IMR-90 (cell line): Measurements from ENCODE around the gene COL11A2. TPM values are rescaled to one million over a fixed set of nuclear protein-coding genes. Genes with fewer than 3 reads are reported as not detected.

Experiments
- ATAC-seq: fragments of 200-7000 bp; cut with Tn5 transposase; 2 replicates; pipeline ENCODE4 v1.9.1; 2020; ENCODE audit warnings: low read depth, mild to moderate bottlenecking, moderate library complexity
- BruUV-seq: library from RNA; stranded (reverse); fragments of 400-500 nt; replicated peaks from 2 replicates; lab custom pipeline; 2021; lab: Mats Ljungman, UMichigan
- CTCF ChIA-PET: fragments of 300-600 bp; formaldehyde crosslinking; extraction: SDS; loops from one replicate; lab custom pipeline; 2021; ENCODE audit warnings: antibody characterized with exemption; lab: Yijun Ruan, JAX
- POLR2A ChIA-PET: fragments of 300-600 bp; sonication (Branson Sonifier 250); formaldehyde crosslinking; loops from one replicate; lab custom pipeline; 2022; ENCODE audit warnings: antibody characterized with exemption; ENCODE audit not compliant: unreplicated experiment; lab: Charles Lee
- DNase-seq: peaks from one replicate; pipeline ENCODE4 v3.0.0; 2013
- H2AFZ ChIP-seq: replicated peaks from 2 replicates; pipeline ENCODE3; 2013; ENCODE audit warnings: low read length, mild to moderate bottlenecking; ENCODE audit not compliant: poor library complexity
- H2AK5ac ChIP-seq: 2 replicates; pipeline ENCODE4 v1.6.1; 2013; ENCODE audit warnings: low read depth, low read length, inconsistent platforms
- H2AK9ac ChIP-seq: replicated peaks from 2 replicates; pipeline ENCODE3; 2013; ENCODE audit warnings: mild to moderate bottlenecking, low read depth, low read length, moderate library complexity; ENCODE audit not compliant: poor library complexity
- H2BK120ac ChIP-seq: 2 replicates; pipeline ENCODE4 v1.6.1; 2013; ENCODE audit warnings: low read depth, low read length, inconsistent platforms
- H2BK15ac ChIP-seq: 3 replicates; pipeline ENCODE4 v1.6.1; 2013; ENCODE audit warnings: low read depth, low read length, inconsistent platforms
- H2BK20ac ChIP-seq: 2 replicates; pipeline ENCODE4 v1.6.1; 2013; ENCODE audit warnings: low read depth, mild to moderate bottlenecking, inconsistent platforms, low read length, moderate library complexity
- H2BK5ac ChIP-seq: 2 replicates; pipeline ENCODE4 v1.6.1; 2013; ENCODE audit warnings: mild to moderate bottlenecking, low read depth, low read length, inconsistent platforms; ENCODE audit not compliant: poor library complexity, severe bottlenecking
- H3K14ac ChIP-seq: replicated peaks from 2 replicates; pipeline ENCODE4 v1.6.1; 2013; ENCODE audit warnings: low read depth, low read length, inconsistent platforms
- H3K18ac ChIP-seq: 2 replicates; pipeline ENCODE4 v1.6.1; 2013; ENCODE audit warnings: low read depth, low read length, control low read depth
- H3K23ac ChIP-seq: 2 replicates; pipeline ENCODE4 v1.6.1; 2013; ENCODE audit warnings: low read depth, low read length, inconsistent platforms
- H3K27ac ChIP-seq: 2 replicates; pipeline ENCODE4 v1.5.1; 2013; ENCODE audit warnings: mild to moderate bottlenecking, control low read depth, low read length; ENCODE audit not compliant: insufficient read depth
- H3K27me3 ChIP-seq: 2 replicates; pipeline ENCODE4 v1.6.1; 2013; ENCODE audit warnings: low read length; ENCODE audit not compliant: control insufficient read depth, insufficient read depth
- H3K36me3 ChIP-seq: 2 replicates; pipeline ENCODE4 v1.6.1; 2013; ENCODE audit warnings: low read length, mixed read lengths; ENCODE audit not compliant: control insufficient read depth, insufficient read depth
- H3K4ac ChIP-seq: 2 replicates; pipeline ENCODE4 v1.6.1; 2013; ENCODE audit warnings: low read depth, low read length, inconsistent platforms
- H3K4me1 ChIP-seq: 2 replicates; pipeline ENCODE4 v1.6.1; 2013; ENCODE audit warnings: low read length, mixed read lengths; ENCODE audit not compliant: control insufficient read depth, insufficient read depth
- H3K4me2 ChIP-seq: 2 replicates; pipeline ENCODE4 v1.6.1; 2013; ENCODE audit warnings: low read depth, mild to moderate bottlenecking, control low read depth, low read length, moderate library complexity
- H3K4me3 ChIP-seq: 2 replicates; pipeline ENCODE4 v1.5.1; 2013; ENCODE audit warnings: low read depth, mild to moderate bottlenecking, control low read depth, low read length, moderate library complexity; ENCODE audit not compliant: insufficient read depth
- H3K56ac ChIP-seq: 2 replicates; pipeline ENCODE4 v1.6.1; 2013; ENCODE audit warnings: low read length, inconsistent platforms; ENCODE audit not compliant: insufficient read depth; ENCODE audit errors: extremely low read depth
- H3K79me1 ChIP-seq, 2 experiments: 2 replicates each; pipeline ENCODE4 v1.6.1; 2013; ENCODE audit warnings: low read length in 2 of 2, inconsistent platforms in 1 of 2, low read depth in 1 of 2
- H3K9ac ChIP-seq: 2 replicates; pipeline ENCODE4 v1.6.1; 2013; ENCODE audit warnings: low read depth, low read length, control low read depth
- H3K9me1 ChIP-seq: 2 replicates; pipeline ENCODE4 v1.6.1; 2013; ENCODE audit warnings: low read length, inconsistent platforms; ENCODE audit not compliant: insufficient read depth
- H3K9me3 ChIP-seq: 2 replicates; pipeline ENCODE4 v1.6.1; 2013; ENCODE audit warnings: low read length; ENCODE audit not compliant: control insufficient read depth, insufficient read depth
- H4K20me1 ChIP-seq: 2 replicates; pipeline ENCODE4 v1.6.1; 2013; ENCODE audit warnings: low read length, inconsistent platforms; ENCODE audit not compliant: insufficient read depth
- H4K5ac ChIP-seq: 2 replicates; pipeline ENCODE4 v1.6.1; 2013; ENCODE audit warnings: mild to moderate bottlenecking, low read depth, low read length, control low read depth
- H4K8ac ChIP-seq, 2 experiments: 2 replicates each; pipeline ENCODE4 v1.6.1; 2013; ENCODE audit warnings: low read depth in 2 of 2, low read length in 2 of 2, control low read depth in 1 of 2, inconsistent platforms in 1 of 2
- H4K91ac ChIP-seq: 2 replicates; pipeline ENCODE4 v1.6.1; 2013; ENCODE audit warnings: low read depth, low read length, inconsistent platforms; ENCODE audit not compliant: insufficient read depth
- MAFK ChIP-seq: IDR thresholded peaks from 2 replicates; pipeline ENCODE4 v1.6.1; 2012; ENCODE audit warnings: low read depth, low read length, improper control_type of control experiment
- MAZ ChIP-seq: IDR thresholded peaks from 2 replicates; pipeline ENCODE4 v1.6.1; 2012; ENCODE audit warnings: low read depth, mild to moderate bottlenecking, low read length, improper control_type of control experiment, moderate library complexity, borderline replicate concordance
- MXI1 ChIP-seq: IDR thresholded peaks from 2 replicates; pipeline ENCODE4 v1.6.1; 2012; ENCODE audit warnings: low read depth, mild to moderate bottlenecking, low read length, moderate library complexity, borderline replicate concordance
- POLR2A ChIP-seq: IDR thresholded peaks from 2 replicates; pipeline ENCODE4 v1.6.1; 2012; ENCODE audit warnings: mild to moderate bottlenecking, low read depth, low read length
- WGBS, 2 experiments: methylation state at CpG; one replicate each; pipeline versions ENCODE4 v1.1.5 to v1.1.7; 2013; ENCODE audit warnings: missing lambda C conversion rate in 2 of 2; ENCODE audit not compliant: insufficient read length in 1 of 2; ENCODE audit errors: extremely low coverage in 2 of 2; 5-methylcytosine and 5-hydroxymethylcytosine counted together
- dilution Hi-C: fragments of 300-500 bp; cut with HindIII; formaldehyde crosslinking; loops from one replicate; pipeline ENCODE4 v1.14.3; 2018; ENCODE audit warnings: low sequenced_read_pairs; ENCODE audit not compliant: unreplicated experiment
- in situ Hi-C: fragments of 300-500 bp; cut with MboI; formaldehyde crosslinking; loops from 3 replicates; pipeline ENCODE4 v1.14.3; 2019; ENCODE audit warnings: low sequenced_read_pairs, inconsistent platforms, mixed read lengths
- intact Hi-C: fragments of 100-400 bp; cut with micrococcal nuclease; formaldehyde crosslinking; loops from 2 replicates; pipeline ENCODE4 v1.10.0; 2022
- polyA plus RNA-seq, 3 experiments: library from polyadenylated mRNA; depleted of rRNA; stranded (reverse); fragments of >200 nt; gene quantifications; 2 replicates each; pipeline ENCODE4 v1.2.3, GENCODE V29; 2012; ENCODE audit warnings: low replicate concordance in 1 of 3
- total RNA-seq: library from RNA; depleted of rRNA; stranded (reverse); fragments of >200 nt; gene quantifications from 2 replicates; pipeline ENCODE4 v1.2.3, GENCODE V29; 2012

Gene COL11A2
- total and polyA plus RNA-seq, 2 of the 4 experiments (the other 2 are of a cell fraction): under 0.01 to 0.38 TPM

GRCh38 chr6:33211136-33211535, 18.9 kb upstream of the COL11A2 start:
- in situ Hi-C loops: no loop called here
- H4K91ac ChIP-seq: no peak overlapping the region
- H3K23ac ChIP-seq: no peak overlapping the region
- peaks cover 12% of the 10 kb centered on the region for H3K4me1 ChIP-seq
- CTCF ChIA-PET: no interaction called here
- no CpG with 5 or more reads among the region's 17 CpGs for WGBS, 2 experiments
- H2AK9ac ChIP-seq: no peak overlapping the region
- POLR2A ChIA-PET: no interaction called here
- no peak overlapping the region for H4K8ac ChIP-seq
- no TSS peak for BruUV-seq
- no peak overlapping the region for H2BK5ac ChIP-seq
- no peak overlapping the region for H3K56ac ChIP-seq
- H2AK5ac ChIP-seq: no peak overlapping the region
- H2AFZ ChIP-seq: no peak overlapping the region
- no peak overlapping the region for H2BK120ac ChIP-seq
- DNase-seq (no peak), ATAC-seq (no peak)
- intact Hi-C loops: no loop called here
- no peak overlapping the region for H3K27ac ChIP-seq
- no peak overlapping the region for H2BK20ac ChIP-seq
- no peak overlapping the region for H3K9ac ChIP-seq
- peaks cover 20% of the 10 kb centered on the region for H3K36me3 ChIP-seq
- TF ChIP-seq POLR2A: no peak
- TF ChIP-seq MAFK: no peak
- TF ChIP-seq MXI1: no peak
- TF ChIP-seq MAZ: no peak
- H3K27me3 ChIP-seq: peaks cover 14% of the 10 kb centered on the region
- no peaks in the 10 kb centered on the region for H4K20me1 ChIP-seq
- H3K9me1 ChIP-seq: peaks cover 8% of the 10 kb centered on the region
- H3K79me1 ChIP-seq: peaks cover 7 to 37% of the 10 kb centered on the region in 2 experiments
- no peak overlapping the region for H3K4me2 ChIP-seq
- H2BK15ac ChIP-seq: no peak overlapping the region
- no peak overlapping the region for H3K18ac ChIP-seq
- H3K4ac ChIP-seq: no peak overlapping the region
- no peak overlapping the region for H4K5ac ChIP-seq
- H3K9me3 ChIP-seq: no peaks in the 10 kb centered on the region
- no peak overlapping the region for H3K14ac ChIP-seq
- H3K4me3 ChIP-seq: no peak overlapping the region
- dilution Hi-C loops: no loop called here
